SJSA1 (cell line): ENCODE measurements around the gene ITPRIPL2. TPM values are rescaled to one million over a fixed set of nuclear protein-coding genes. Genes with fewer than 3 reads are reported as not detected.

Source experiments
- total RNA-seq: library from RNA; depleted of rRNA; stranded (reverse); fragments of >200 nt; shearing (Covaris generic); gene quantifications from 2 replicates; pipeline ENCODE4 v1.2.3, GENCODE V29; 2014; rRNA removed

Gene ITPRIPL2
- total RNA-seq, 1 experiment from 2014 or later = 34.0 TPM

Other genes starting within 250 kb of the ITPRIPL2 start
- 18.0 and 29.6 TPM in 2 replicates for gene SMG1, start 187.6 kb upstream of the ITPRIPL2 start, total RNA-seq
- gene TMC7, start 130.0 kb upstream of the ITPRIPL2 start, total RNA-seq = 0.22 and 0.84 TPM in 2 replicates
- gene COQ7, start 46.4 kb upstream of the ITPRIPL2 start, total RNA-seq = 15.9 and 21.2 TPM in 2 replicates
- gene SYT17, start 54.3 kb downstream of the ITPRIPL2 start, total RNA-seq = 0.29 and 0.88 TPM in 2 replicates
- not detected in 2 replicates for gene CLEC19A, start 171.8 kb downstream of the ITPRIPL2 start, total RNA-seq